NB4 (cell line): Measurements from ENCODE around the gene TOP3B.
A peak's percentile ranks its signal among the peaks of the same experiment; 100 is the strongest.

Experiments used
- DNase-seq: peaks from one replicate; pipeline ENCODE4 v3.0.0; 2010; ENCODE audit warnings: low read depth
- H3K4me3 ChIP-seq: one replicate; pipeline ENCODE4 v1.5.1; 2011; ENCODE audit warnings: mild to moderate bottlenecking, low read depth, low read length, moderate library complexity
- CTCF ChIP-seq: IDR thresholded peaks from one replicate; pipeline ENCODE4 v1.5.1; 2012; ENCODE audit warnings: low read depth, low read length
- MAX ChIP-seq: IDR thresholded peaks from 2 replicates; pipeline ENCODE4 v1.6.1; 2011; ENCODE audit warnings: low read depth, low read length
- MYC ChIP-seq: IDR thresholded peaks from 2 replicates; pipeline ENCODE4 v1.6.1; 2011; ENCODE audit warnings: low read depth, low read length
- POLR2A ChIP-seq: IDR thresholded peaks from 2 replicates; pipeline ENCODE4 v1.6.1; 2011; ENCODE audit warnings: mild to moderate bottlenecking; ENCODE audit not compliant: insufficient read length; ENCODE audit errors: extremely low read depth

The TOP3B gene

GRCh38 chr22:21990445-21991303 lies 8.1 kb upstream of the TOP3B start:
- DNase-seq = no peak
- H3K4me3 ChIP-seq = no peak overlapping the region
- TF ChIP-seq CTCF (no peak), MAX (no peak), MYC (no peak), POLR2A (no peak)

GRCh38 chr22:21989049-21989448 lies 6.5 kb upstream of the TOP3B start:
- TF ChIP-seq POLR2A = no peak
- no peak for TF ChIP-seq CTCF
- no peak for TF ChIP-seq MAX
- TF ChIP-seq MYC = no peak
- no peak for DNase-seq
- no peak overlapping the region for H3K4me3 ChIP-seq

- no peak overlapping the region for H3K4me3 ChIP-seq
- TF ChIP-seq CTCF = no peak
- TF ChIP-seq MYC = no peak
- no peak for TF ChIP-seq MAX
- no peak for TF ChIP-seq POLR2A
- no peak for DNase-seq
Measured at GRCh38 chr22:21985214-21985613, 2.6 kb upstream of the TOP3B start.

GRCh38 chr22:21984793-21985192 lies 2.2 kb upstream of the TOP3B start:
- TF ChIP-seq CTCF (peak; percentile 27), MAX (no peak)
- peak; percentile 40 for DNase-seq
- no peak overlapping the region for H3K4me3 ChIP-seq

GRCh38 chr22:21981874-21982273 lies 713 bp downstream of the TOP3B start:
- TF ChIP-seq MYC = no peak
- no peak for TF ChIP-seq CTCF
- no peak for TF ChIP-seq POLR2A
- TF ChIP-seq MAX = no peak
- DNase-seq = no peak
- H3K4me3 ChIP-seq = peak overlapping the region; percentile 93
